ENCODE measurements around the gene OSTN.
"Not testable (repeated sequence)": the region's sequence is repeated elsewhere in the genome, so short reads cannot be mapped to it uniquely, and the experiment has no call there.

GRCh38 chr3:191185382-191185781 lies 13.7 kb upstream of the OSTN start:
- TF ChIP-seq FOS (IDR thresholded peaks at IDR 0.05; ENCODE audit: borderline replicate concordance, insufficient read depth, low read length); POLR2AphosphoS5 (IDR thresholded peaks at IDR 0.05; ENCODE audit: insufficient read depth, low read depth, low read length); CTCF (IDR thresholded peaks at IDR 0.05; ENCODE audit: extremely low read depth in 1 of 2, insufficient read depth in 1 of 2, low read depth in 1 of 2, low read length in 2 of 2); GATA2 (IDR thresholded peaks at IDR 0.05; ENCODE audit: insufficient read depth, insufficient read length, low read depth, low read length); POLR2A (IDR thresholded peaks at IDR 0.05; ENCODE audit: low read depth, low read length); EZH2 (IDR thresholded peaks at IDR 0.05; ENCODE audit: borderline replicate concordance, low read depth, low read length, severe bottlenecking); MYC (IDR thresholded peaks at IDR 0.05; ENCODE audit: low read depth, low read length): not testable (repeated sequence)

Measured in endothelial cell of umbilical vein (primary cell).